MCF 10A (cell line): ENCODE measurements around the gene PPP2R5A. TPM values are rescaled to one million over a fixed set of nuclear protein-coding genes. Genes with fewer than 3 reads are reported as not detected.

ENCODE experiments used
- BruUV-seq: library from RNA; stranded (reverse); fragments of 400-500 nt; replicated peaks from 2 replicates; lab custom pipeline; 2021; lab: Mats Ljungman, UMichigan
- CTCF ChIA-PET: fragments of 300-600 bp; sonication (Branson Sonifier 250); formaldehyde crosslinking; extraction: SDS; loops from one replicate; lab custom pipeline; 2021; ENCODE audit warnings: antibody characterized with exemption, inconsistent platforms; lab: Yijun Ruan, JAX
- POLR2A ChIA-PET: fragments of 300-600, 350-650 bp; sonication (Branson Sonifier 250); formaldehyde crosslinking; extraction: SDS; loops from one replicate; lab custom pipeline; 2020; ENCODE audit warnings: antibody characterized with exemption, inconsistent platforms; lab: Yijun Ruan, JAX
- DNase-seq: peaks from one replicate; pipeline ENCODE4 v3.0.0-alpha.2; 2018; ENCODE audit not compliant: unreplicated experiment
- H3K27ac Mint-ChIP-seq: one replicate; pipeline ENCODE4 v1.8.0; 2022; ENCODE audit warnings: mild to moderate bottlenecking, low read depth, mixed read lengths; ENCODE audit not compliant: unreplicated experiment
- H3K27me3 Mint-ChIP-seq: one replicate; pipeline ENCODE4 v1.8.0; 2022; ENCODE audit warnings: mixed read lengths; ENCODE audit not compliant: insufficient read depth, unreplicated experiment
- H3K36me3 Mint-ChIP-seq: one replicate; pipeline ENCODE4 v1.8.0; 2022; ENCODE audit warnings: mild to moderate bottlenecking, moderate library complexity, mixed read lengths; ENCODE audit not compliant: insufficient read depth, unreplicated experiment
- H3K4me1 Mint-ChIP-seq: one replicate; pipeline ENCODE4 v1.8.0; 2022; ENCODE audit warnings: mixed read lengths; ENCODE audit not compliant: insufficient read depth, unreplicated experiment
- H3K4me3 Mint-ChIP-seq: one replicate; pipeline ENCODE4 v1.8.0; 2022; ENCODE audit warnings: mild to moderate bottlenecking, moderate library complexity, mixed read lengths; ENCODE audit not compliant: unreplicated experiment
- H3K9me3 Mint-ChIP-seq: one replicate; pipeline ENCODE4 v1.8.0; 2022; ENCODE audit warnings: mixed read lengths; ENCODE audit not compliant: unreplicated experiment
- intact Hi-C: fragments of 100-400 bp; cut with micrococcal nuclease; formaldehyde crosslinking; loops from 2 replicates; pipeline ENCODE4 v1.14.1; 2022
- total RNA-seq: library from RNA; stranded (reverse); gene quantifications from 2 replicates; pipeline ENCODE4 v1.2.3, GENCODE V29; 2022
- TF ChIP-seq, protein P1 (sequence below): fragments of 200-600 bp; IDR thresholded peaks from one replicate; pipeline ENCODE4 v1.8.0; 2022; ENCODE audit warnings: antibody characterized with exemption, mild to moderate bottlenecking; ENCODE audit not compliant: unreplicated experiment

Gene PPP2R5A
- total RNA-seq, 1 experiment from 2014 or later, result 38.6 TPM

DNA sequence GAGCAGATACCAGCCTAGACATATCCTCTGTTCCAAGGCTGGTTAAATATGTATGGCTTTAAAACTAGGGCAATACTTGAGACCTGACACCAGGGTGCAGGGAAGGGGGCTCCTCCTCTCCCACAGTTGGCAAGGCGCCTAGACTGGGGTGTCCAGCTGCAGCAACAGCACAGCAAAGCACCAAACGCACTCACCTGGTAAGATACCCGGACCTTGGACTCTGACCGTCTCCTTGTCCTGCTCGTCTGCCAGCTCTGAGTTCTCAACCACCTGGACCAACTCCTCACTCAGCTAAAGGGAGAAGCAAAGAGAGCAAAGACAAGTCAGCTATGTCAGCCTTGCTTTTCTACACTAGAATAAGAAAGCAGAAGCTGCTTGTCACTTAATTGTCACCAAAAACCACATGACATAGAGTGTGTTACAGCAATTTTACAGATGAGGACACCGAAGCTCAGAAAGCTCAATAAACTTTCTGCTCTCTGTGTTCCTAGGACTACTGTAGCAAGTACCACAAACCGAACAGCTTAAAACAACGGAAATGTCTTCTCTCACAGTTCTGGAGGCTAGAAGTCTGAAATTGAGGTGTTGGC is 125.1 kb downstream of the PPP2R5A start:
- BruUV-seq, result no TSS peak
- H3K4me3 Mint-ChIP-seq, result no peak overlapping the region
- ChIA-PET CTCF (interaction anchor here (0.6 to 7.8 kb wide), 5 partner anchors 10 to 401 kb away, joined by 3 to 46 read pairs (median 3); no protein-coding TSS in a partner anchor), POLR2A (interaction anchor here (0.6 to 1.5 kb wide), 2 partner anchors 13 to 46 kb away, joined by 3 to 4 read pairs; no protein-coding TSS in a partner anchor)
- DNase-seq, result no peak
- peaks cover 23% of the 10 kb centered on the region for H3K36me3 Mint-ChIP-seq
- TF ChIP-seq, protein P1, sequence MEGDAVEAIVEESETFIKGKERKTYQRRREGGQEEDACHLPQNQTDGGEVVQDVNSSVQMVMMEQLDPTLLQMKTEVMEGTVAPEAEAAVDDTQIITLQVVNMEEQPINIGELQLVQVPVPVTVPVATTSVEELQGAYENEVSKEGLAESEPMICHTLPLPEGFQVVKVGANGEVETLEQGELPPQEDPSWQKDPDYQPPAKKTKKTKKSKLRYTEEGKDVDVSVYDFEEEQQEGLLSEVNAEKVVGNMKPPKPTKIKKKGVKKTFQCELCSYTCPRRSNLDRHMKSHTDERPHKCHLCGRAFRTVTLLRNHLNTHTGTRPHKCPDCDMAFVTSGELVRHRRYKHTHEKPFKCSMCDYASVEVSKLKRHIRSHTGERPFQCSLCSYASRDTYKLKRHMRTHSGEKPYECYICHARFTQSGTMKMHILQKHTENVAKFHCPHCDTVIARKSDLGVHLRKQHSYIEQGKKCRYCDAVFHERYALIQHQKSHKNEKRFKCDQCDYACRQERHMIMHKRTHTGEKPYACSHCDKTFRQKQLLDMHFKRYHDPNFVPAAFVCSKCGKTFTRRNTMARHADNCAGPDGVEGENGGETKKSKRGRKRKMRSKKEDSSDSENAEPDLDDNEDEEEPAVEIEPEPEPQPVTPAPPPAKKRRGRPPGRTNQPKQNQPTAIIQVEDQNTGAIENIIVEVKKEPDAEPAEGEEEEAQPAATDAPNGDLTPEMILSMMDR, result no peak
- no peaks in the 10 kb centered on the region for H3K27me3 Mint-ChIP-seq
- peaks cover 17% of the 10 kb centered on the region for H3K4me1 Mint-ChIP-seq
- H3K27ac Mint-ChIP-seq, result no peak overlapping the region
- intact Hi-C loops, result no loop called here
- no peaks in the 10 kb centered on the region for H3K9me3 Mint-ChIP-seq

Other genes with a start within 250 kb of the PPP2R5A start
- 50.0 and 62.3 TPM in 2 replicates for gene INTS7, start 249.9 kb upstream of the PPP2R5A start, total RNA-seq
- gene DTL, start 249.7 kb upstream of the PPP2R5A start, total RNA-seq, result 20.2 and 34.4 TPM in 2 replicates
- 23.0 and 23.3 TPM in 2 replicates for gene PACC1, start 129.5 kb downstream of the PPP2R5A start, total RNA-seq
- 110 and 122 TPM in 2 replicates for gene NENF, start 147.5 kb downstream of the PPP2R5A start, total RNA-seq